H9 (cell line): ENCODE data around the gene FGR. TPM values are rescaled to one million over a fixed set of nuclear protein-coding genes. Genes with fewer than 3 reads are reported as not detected.

Experiments
- DNase-seq: peaks from one replicate; pipeline ENCODE4 v3.0.0-alpha.2; 2017
- H2AFZ ChIP-seq: one replicate; pipeline ENCODE4 v1.6.1; 2013; ENCODE audit warnings: mild to moderate bottlenecking, low read length, control low read depth, moderate library complexity
- H2AK5ac ChIP-seq: 2 replicates; pipeline ENCODE4 v1.6.1; 2013; ENCODE audit warnings: low read length, control low read depth, mixed read lengths; ENCODE audit not compliant: insufficient read length
- H2BK120ac ChIP-seq: one replicate; pipeline ENCODE4 v1.6.1; 2013; ENCODE audit warnings: low read depth, mild to moderate bottlenecking, low read length, control low read depth, inconsistent platforms; ENCODE audit not compliant: poor library complexity, severe bottlenecking
- H2BK12ac ChIP-seq: 2 replicates; pipeline ENCODE4 v1.6.1; 2013; ENCODE audit warnings: low read length, control low read depth, mixed read lengths, low read depth; ENCODE audit not compliant: insufficient read length
- H2BK15ac ChIP-seq: 2 replicates; pipeline ENCODE4 v1.6.1; 2013; ENCODE audit warnings: low read depth, low read length, control low read depth
- H2BK20ac ChIP-seq: one replicate; pipeline ENCODE4 v1.6.1; 2013; ENCODE audit warnings: low read depth, mild to moderate bottlenecking, low read length, control low read depth, inconsistent platforms; ENCODE audit not compliant: poor library complexity, severe bottlenecking
- H2BK5ac ChIP-seq: 2 replicates; pipeline ENCODE4 v1.6.1; 2013; ENCODE audit warnings: low read length, control low read depth, mixed read lengths; ENCODE audit not compliant: insufficient read length
- H3K14ac ChIP-seq: 2 replicates; pipeline ENCODE4 v1.6.1; 2013; ENCODE audit warnings: low read length, control low read depth; ENCODE audit not compliant: insufficient read depth
- H3K18ac ChIP-seq: 2 replicates; pipeline ENCODE4 v1.6.1; 2013; ENCODE audit warnings: low read depth, mild to moderate bottlenecking, mixed read lengths, low read length, control low read depth; ENCODE audit not compliant: insufficient read length
- H3K23ac ChIP-seq: 2 replicates; pipeline ENCODE4 v1.6.1; 2013; ENCODE audit warnings: low read length, control low read depth, mixed read lengths, low read depth; ENCODE audit not compliant: insufficient read length
- H3K23me2 ChIP-seq: 2 replicates; pipeline ENCODE4 v1.6.1; 2013; ENCODE audit warnings: low read depth, mild to moderate bottlenecking, mixed read lengths, low read length, control low read depth; ENCODE audit not compliant: insufficient read length, poor library complexity, severe bottlenecking
- H3K27ac ChIP-seq: 2 replicates; pipeline ENCODE4 v1.5.1; 2013; ENCODE audit warnings: low read length, control low read depth, mixed read lengths, low read depth; ENCODE audit not compliant: insufficient read length
- H3K27me3 ChIP-seq: 2 replicates; pipeline ENCODE4 v1.6.1; 2013; ENCODE audit warnings: low read length, control low read depth, inconsistent platforms; ENCODE audit not compliant: insufficient read depth
- H3K4ac ChIP-seq: 2 replicates; pipeline ENCODE4 v1.6.1; 2013; ENCODE audit warnings: low read depth, mild to moderate bottlenecking, control low read depth, inconsistent platforms, low read length, moderate library complexity
- H3K4me1 ChIP-seq: 2 replicates; pipeline ENCODE4 v1.6.1; 2013; ENCODE audit warnings: low read length, control low read depth, inconsistent platforms; ENCODE audit not compliant: insufficient read depth
- H3K4me2 ChIP-seq: 2 replicates; pipeline ENCODE4 v1.6.1; 2013; ENCODE audit warnings: low read length, control low read depth, mixed read lengths; ENCODE audit not compliant: insufficient read length, insufficient read depth
- H3K56ac ChIP-seq: 2 replicates; pipeline ENCODE4 v1.6.1; 2013; ENCODE audit warnings: low read depth, mild to moderate bottlenecking, mixed read lengths, low read length, control low read depth; ENCODE audit not compliant: insufficient read length
- H3K79me1 ChIP-seq: 2 replicates; pipeline ENCODE4 v1.6.1; 2013; ENCODE audit warnings: low read depth, mild to moderate bottlenecking, moderate library complexity, low read length, control low read depth, inconsistent platforms; ENCODE audit not compliant: insufficient read depth, poor library complexity, severe bottlenecking
- H3K79me2 ChIP-seq: 2 replicates; pipeline ENCODE4 v1.6.1; 2013; ENCODE audit warnings: low read length, control low read depth, inconsistent platforms; ENCODE audit not compliant: insufficient read depth
- H3K9ac ChIP-seq: 2 replicates; pipeline ENCODE4 v1.6.1; 2013; ENCODE audit warnings: low read length, control low read depth, mixed read lengths; ENCODE audit not compliant: insufficient read length; ENCODE audit errors: extremely low read depth
- H3K9me3 ChIP-seq: one replicate; pipeline ENCODE4 v1.6.1; 2013; ENCODE audit warnings: low read depth, low read length, inconsistent platforms; ENCODE audit not compliant: control insufficient read depth
- H3T11ph ChIP-seq: one replicate; pipeline ENCODE4 v1.6.1; 2013; ENCODE audit warnings: mild to moderate bottlenecking, low read length, control low read depth, inconsistent platforms
- H4K20me1 ChIP-seq: one replicate; pipeline ENCODE4 v1.6.1; 2013; ENCODE audit not compliant: control insufficient read depth, insufficient read length, insufficient read depth
- H4K5ac ChIP-seq: 2 replicates; pipeline ENCODE4 v1.6.1; 2013; ENCODE audit warnings: low read depth, mild to moderate bottlenecking, mixed read lengths, low read length, control low read depth; ENCODE audit not compliant: insufficient read length
- H4K8ac ChIP-seq: replicated peaks from 2 replicates; pipeline ENCODE4 v1.6.1; 2013; ENCODE audit warnings: low read length, control low read depth, mixed read lengths, low read depth; ENCODE audit not compliant: insufficient read length
- H4K91ac ChIP-seq: 2 replicates; pipeline ENCODE4 v1.6.1; 2013; ENCODE audit warnings: low read depth, mild to moderate bottlenecking, moderate library complexity, mixed read lengths, low read length, control low read depth; ENCODE audit not compliant: insufficient read length
- H3K27ac Mint-ChIP-seq, 3 experiments: 2 replicates in 2 of 3; 3 replicates in 1 of 3; pipeline ENCODE4 v1.8.0; 2020 to 2021; ENCODE audit warnings: mixed read lengths in 3 of 3, mild to moderate bottlenecking in 1 of 3, moderate library complexity in 1 of 3
- H3K27me3 Mint-ChIP-seq: 2 replicates; pipeline ENCODE4 v1.8.0; 2021; ENCODE audit warnings: low read depth, mild to moderate bottlenecking, moderate library complexity, mixed read lengths
- H3K36me3 Mint-ChIP-seq, 3 experiments: 2 replicates in 2 of 3; 3 replicates in 1 of 3; pipeline ENCODE4 v1.8.0; 2020 to 2021; ENCODE audit warnings: low read depth in 3 of 3, mixed read lengths in 3 of 3; ENCODE audit not compliant: insufficient read depth in 1 of 3
- H3K4me1 Mint-ChIP-seq, 2 experiments: 2 replicates each; pipeline ENCODE4 v1.8.0; 2020; ENCODE audit warnings: mixed read lengths in 2 of 2
- H3K4me3 Mint-ChIP-seq, 2 experiments: 2 replicates in 1 of 2; 3 replicates in 1 of 2; pipeline ENCODE4 v1.8.0; 2020 to 2021; ENCODE audit warnings: mild to moderate bottlenecking in 2 of 2, mixed read lengths in 2 of 2, moderate library complexity in 1 of 2
- H3K9me3 Mint-ChIP-seq, 2 experiments: 2 replicates in 1 of 2; 3 replicates in 1 of 2; pipeline ENCODE4 v1.8.0; 2020; ENCODE audit warnings: mild to moderate bottlenecking in 2 of 2, mixed read lengths in 2 of 2, moderate library complexity in 1 of 2
- CTCF ChIP-seq: fragments of 200-600 bp; sonication (generic); conservative IDR thresholded peaks from 3 replicates; pipeline ENCODE4 v1.8.0; 2021; ENCODE audit warnings: antibody characterized with exemption, mild to moderate bottlenecking
- WGBS: extraction: QIAGEN DNeasy Blood & Tissue Kit; methylation state at CpG from one replicate; pipeline ENCODE4 v1.1.7; 2013; ENCODE audit warnings: missing lambda C conversion rate, low lambda C conversion rate, mixed read lengths; ENCODE audit not compliant: insufficient read length; ENCODE audit errors: extremely low coverage; 5-methylcytosine and 5-hydroxymethylcytosine counted together
- total RNA-seq: library from RNA; stranded (reverse); gene quantifications from 2 replicates; pipeline ENCODE4 v1.2.1, GENCODE V29; 2021

Gene FGR
- total RNA-seq, 1 experiment from 2014 or later: not detected

- no peak overlapping the region for H4K91ac ChIP-seq
- WGBS: no CpG with 5 or more reads among the region's 8 CpGs
- H3K9me3 Mint-ChIP-seq: no peaks in the 10 kb centered on the region
- no peak overlapping the region for H2BK20ac ChIP-seq
- H2BK15ac ChIP-seq: no peak overlapping the region
- H4K8ac ChIP-seq: no peak overlapping the region
- H3K4ac ChIP-seq: no peak overlapping the region
- no peak overlapping the region for H2BK120ac ChIP-seq
- H3K14ac ChIP-seq: no peak overlapping the region
- H2AK5ac ChIP-seq: no peak overlapping the region
- no peaks in the 10 kb centered on the region for H3K9me3 ChIP-seq
- H3K23me2 ChIP-seq: peaks cover 7% of the 10 kb centered on the region
- peaks cover 27 to 34% of the 10 kb centered on the region in 2 experiments for H3K4me1 Mint-ChIP-seq
- no peak overlapping the region for H3K4me3 Mint-ChIP-seq
- H3K4me2 ChIP-seq: no peak overlapping the region
- H2BK12ac ChIP-seq: no peak overlapping the region
- peaks cover 8% of the 10 kb centered on the region; the same call in 1 of the 2 replicates for H3K4me1 ChIP-seq
- DNase-seq: no peak
- no peak overlapping the region for H3T11ph ChIP-seq
- H3K9ac ChIP-seq: no peak overlapping the region
- H3K27me3 Mint-ChIP-seq: peaks cover 6% of the 10 kb centered on the region
- no peak overlapping the region for H3K27ac Mint-ChIP-seq
- no peaks in the 10 kb centered on the region for H4K20me1 ChIP-seq
- no peaks in the 10 kb centered on the region for H3K36me3 Mint-ChIP-seq
- H3K23ac ChIP-seq: no peak overlapping the region
- no peaks in the 10 kb centered on the region for H3K79me2 ChIP-seq
- no peak overlapping the region for H4K5ac ChIP-seq
- no peak overlapping the region for H3K18ac ChIP-seq
- H2BK5ac ChIP-seq: no peak overlapping the region
- H3K27ac ChIP-seq: no peak overlapping the region
- no peak overlapping the region for H3K56ac ChIP-seq
- no peaks in the 10 kb centered on the region for H3K27me3 ChIP-seq
- no peak overlapping the region for H2AFZ ChIP-seq
- no peaks in the 10 kb centered on the region for H3K79me1 ChIP-seq
- no peak for TF ChIP-seq CTCF
Measured at GRCh38 chr1:27661412-27662075, 26.6 kb upstream of the FGR start.
